HEK293T (cell line): ENCODE data around the gene B3GAT3.

ENCODE experiments used
- BHLHE40 ChIP-seq: fragments of 450-650 bp; IDR thresholded peaks from 2 replicates; pipeline ENCODE4 v1.6.1; 2016; ENCODE audit warnings: mild to moderate bottlenecking, moderate library complexity, borderline replicate concordance
- ELF4 ChIP-seq: fragments of 450-650 bp; IDR thresholded peaks from 2 replicates; pipeline ENCODE4 v1.6.1; 2017; ENCODE audit warnings: antibody characterized with exemption
- FOXA1 ChIP-seq: fragments of 450-650 bp; IDR thresholded peaks from 2 replicates; pipeline ENCODE4 v1.6.1; 2016; ENCODE audit warnings: mild to moderate bottlenecking
- FOXK2 ChIP-seq: fragments of 450-650 bp; IDR thresholded peaks from 2 replicates; pipeline ENCODE4 v1.6.1; 2016; ENCODE audit warnings: mild to moderate bottlenecking
- FOXM1 ChIP-seq: fragments of 450-650 bp; IDR thresholded peaks from 2 replicates; pipeline ENCODE4 v1.6.1; 2017; ENCODE audit warnings: mild to moderate bottlenecking, borderline replicate concordance
- NFRKB ChIP-seq: fragments of 450-650 bp; IDR thresholded peaks from 2 replicates; pipeline ENCODE4 v1.6.1; 2016; ENCODE audit warnings: mild to moderate bottlenecking, moderate library complexity
- TARDBP ChIP-seq: fragments of 450-650 bp; IDR thresholded peaks from 2 replicates; pipeline ENCODE4 v1.6.1; 2016

DNA sequence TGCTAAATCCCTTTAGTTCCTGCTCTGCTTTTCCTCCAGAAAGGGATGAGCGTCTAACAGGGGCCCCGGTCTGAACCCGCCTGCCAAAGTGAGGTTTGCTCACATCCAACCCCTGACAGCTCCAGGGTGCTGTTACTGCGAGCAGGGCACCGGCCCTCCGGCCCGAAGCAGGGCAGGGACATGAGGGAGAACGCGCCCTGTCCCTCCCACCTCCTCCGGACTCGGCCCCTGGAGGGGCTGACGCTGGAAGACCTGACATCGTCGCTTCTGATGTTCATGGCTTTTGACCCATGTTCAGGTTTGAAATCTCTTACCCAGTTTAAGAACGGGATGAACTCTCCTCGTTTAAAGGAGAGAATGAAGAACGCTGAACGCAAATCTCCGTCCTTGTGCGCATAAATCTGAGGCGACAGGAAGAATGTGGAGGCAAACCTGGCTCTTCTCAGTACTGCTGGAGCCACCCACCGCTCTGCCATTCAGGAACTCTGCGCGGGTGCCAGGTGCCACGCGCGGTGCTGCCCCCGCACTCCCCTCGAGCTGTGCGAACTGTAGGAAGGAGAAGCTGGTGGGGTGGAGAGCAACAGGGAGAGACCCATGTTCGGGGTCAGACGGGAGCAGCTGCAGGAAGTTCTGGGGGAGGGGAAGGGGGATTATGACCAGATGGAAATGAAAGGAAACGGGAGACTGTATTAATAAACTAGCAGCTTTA lies 47.3 kb downstream of the B3GAT3 start:
- TF ChIP-seq NFRKB (no peak), BHLHE40 (no peak), TARDBP (no peak), FOXM1 (no peak), ELF4 (no peak), FOXA1 (no peak), FOXK2 (no peak)
